Tibial artery (tissue), 4 donors: ENCODE results near the gene AK5.
"Not testable (repeated sequence)": the region's sequence is repeated elsewhere in the genome, so short reads cannot be mapped to it uniquely, and the experiment has no call there.

ENCODE experiments used
- DNase-seq, 2 donors: peaks; one replicate each; pipeline ENCODE4 v3.0.0-alpha.2; 2019
- H3K27ac ChIP-seq, 2 donors: fragments of 200-600 bp; sonication (generic) in 1 of 2; 1 replicate in 1 of 2; 2 replicates in 1 of 2; pipeline ENCODE4 v1.5.1; 2018 to 2019; ENCODE audit warnings: mild to moderate bottlenecking in 1 of 2
- H3K27me3 ChIP-seq, 2 donors: fragments of 200-600 bp; sonication (generic) in 1 of 2; one replicate each; pipeline versions ENCODE4 v1.5.1 to v1.6.0; 2016 to 2019
- H3K36me3 ChIP-seq, 3 donors: fragments of 200-600 bp; sonication (generic) in 2 of 3; one replicate each; pipeline ENCODE4 v1.5.1; 2016 to 2019; ENCODE audit warnings: mild to moderate bottlenecking in 2 of 3
- H3K4me1 ChIP-seq, 4 donors: fragments of 200-600 bp; sonication (generic) in 2 of 4; 1 replicate in 3 of 4; 2 replicates in 1 of 4; pipeline ENCODE4 v1.5.1; 2016 to 2019
- H3K4me3 ChIP-seq, 2 donors: fragments of 200-600 bp; sonication (generic) in 1 of 2; 1 replicate in 1 of 2; 2 replicates in 1 of 2; pipeline ENCODE4 v1.5.1; 2018 to 2019; ENCODE audit warnings: mild to moderate bottlenecking in 2 of 2
- H3K9me3 ChIP-seq, 3 donors: fragments of 200-600 bp; sonication (generic) in 1 of 3; one replicate each; pipeline ENCODE4 v1.5.1; 2016 to 2019
- CTCF ChIP-seq, 2 experiments: fragments of 200-600 bp in 1 of 2; fragments of 450-650 bp in 1 of 2; IDR thresholded peaks; one replicate each; pipeline ENCODE4 v1.5.1; 2017 to 2019; ENCODE audit warnings: antibody characterized with exemption in 2 of 2, mild to moderate bottlenecking in 1 of 2, moderate library complexity in 1 of 2
- intact Hi-C: fragments of 100-400 bp; cut with DNase I; formaldehyde crosslinking; loops from one replicate; pipeline ENCODE4 v1.15.0; 2023; ENCODE audit warnings: low total_unique reads

AK5 gene

DNA sequence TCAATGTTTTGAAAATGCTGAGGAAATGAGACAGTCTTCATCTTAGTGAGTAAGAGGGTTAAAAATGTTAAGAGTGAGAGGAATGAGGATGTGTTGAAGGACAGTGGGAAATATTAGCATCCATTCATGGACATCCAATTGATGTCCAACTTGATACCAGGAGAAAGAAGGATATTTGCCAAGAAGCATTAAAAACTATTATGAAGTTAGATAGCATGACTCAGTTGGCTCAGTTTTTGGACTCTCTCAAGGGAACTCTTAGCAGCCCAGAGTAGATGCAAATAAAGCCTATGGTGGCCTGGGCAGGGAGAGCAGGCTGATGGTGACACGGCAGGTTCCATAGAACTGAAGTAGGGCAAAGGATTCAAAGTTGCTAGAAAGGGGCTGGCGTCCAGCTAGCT, 229.6 kb downstream of the AK5 start:
- Histone ChIP-seq H3K27me3 (no peaks in the 10 kb centered on the region), H3K9me3 (no peaks in the 10 kb centered on the region), H3K27ac (no peak overlapping the region), H3K4me3 (no peak overlapping the region), H3K4me1 (peaks cover 0 to 24% (median 14%) of the 10 kb centered on the region in 4 donors), H3K36me3 (no peaks in the 10 kb centered on the region)
- no peak for DNase-seq
- no peak for TF ChIP-seq CTCF (IDR thresholded peaks at IDR 0.05)
- intact Hi-C loops = no loop called here

GRCh38 chr1:77512650-77513049, 230.8 kb downstream of the AK5 start:
- H3K27ac ChIP-seq, H3K36me3 ChIP-seq, H3K4me3 ChIP-seq, H3K27me3 ChIP-seq, intact Hi-C loops, H3K9me3 ChIP-seq, DNase-seq: not testable (repeated sequence)
- peaks cover 0 to 24% (median 14%) of the 10 kb centered on the region in 4 donors for H3K4me1 ChIP-seq

DNA sequence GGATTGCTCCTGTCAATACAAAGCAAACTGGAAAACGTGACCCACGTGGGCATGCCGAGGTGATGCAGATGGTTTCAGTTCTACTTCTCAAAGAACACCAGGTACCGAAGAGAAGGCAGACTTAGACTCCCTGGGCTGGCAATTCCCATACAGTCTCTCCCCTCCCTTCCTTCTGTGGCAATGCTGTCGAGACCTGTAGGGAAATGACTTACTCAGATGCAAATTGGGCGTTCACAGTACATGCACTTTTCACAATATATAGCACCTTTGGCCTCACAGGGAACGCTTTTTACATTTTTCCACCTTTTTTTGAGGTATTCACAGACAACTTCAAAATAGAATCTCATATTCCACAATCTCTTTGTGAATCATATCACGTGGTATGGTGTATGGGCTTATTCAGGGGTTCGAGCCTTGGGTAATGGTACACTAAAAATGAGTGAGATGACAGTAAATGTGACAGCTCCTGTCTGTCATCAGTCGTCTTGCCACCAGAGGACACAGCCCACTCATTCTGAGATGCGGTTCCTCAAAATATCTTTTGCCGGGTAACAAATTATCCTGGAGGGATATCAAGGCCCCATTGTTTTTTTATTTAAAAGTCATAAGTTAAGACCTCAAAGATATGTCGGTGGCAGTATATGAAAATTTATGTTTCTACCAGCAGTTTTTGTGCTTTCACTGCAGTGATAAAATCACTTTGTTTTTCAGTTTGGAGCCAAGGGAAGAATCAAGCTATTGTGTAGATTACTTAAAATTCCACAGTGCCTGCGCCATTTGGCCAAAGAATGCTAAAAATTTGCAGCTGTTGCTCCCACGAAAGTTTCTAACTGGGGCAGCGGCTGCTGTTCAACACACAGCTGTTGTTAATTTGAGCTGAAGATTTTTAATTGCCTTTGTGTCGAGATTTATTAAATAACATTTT, 232.3 kb downstream of the AK5 start:
- H3K4me3 ChIP-seq = no peak overlapping the region
- H3K36me3 ChIP-seq = no peaks in the 10 kb centered on the region
- peaks cover 0 to 24% (median 14%) of the 10 kb centered on the region in 4 donors for H3K4me1 ChIP-seq
- no peaks in the 10 kb centered on the region for H3K27me3 ChIP-seq
- peak overlapping the region; percentile 22 to 36 for H3K27ac ChIP-seq
- DNase-seq = no peak
- TF ChIP-seq CTCF (IDR thresholded peaks at IDR 0.05) = no peak
- intact Hi-C loops = no loop called here
- H3K9me3 ChIP-seq = peaks cover 0 to 12% (median 5%) of the 10 kb centered on the region in 3 donors

- Histone ChIP-seq H3K4me1 (peaks cover 0 to 24% (median 14%) of the 10 kb centered on the region in 4 donors), H3K36me3 (no peaks in the 10 kb centered on the region), H3K4me3 (no peak overlapping the region), H3K27me3 (no peaks in the 10 kb centered on the region), H3K27ac (peak overlapping the region; percentile 22 to 36), H3K9me3 (peaks cover 0 to 13% (median 5%) of the 10 kb centered on the region in 3 donors)
- TF ChIP-seq CTCF (IDR thresholded peaks at IDR 0.05) = peak in 1 of 2 experiments; percentile 5
- intact Hi-C loops = no loop called here
- DNase-seq = no peak
These were observed 233.3 kb downstream of the AK5 start for GRCh38 chr1:77514921-77515776.

DNA sequence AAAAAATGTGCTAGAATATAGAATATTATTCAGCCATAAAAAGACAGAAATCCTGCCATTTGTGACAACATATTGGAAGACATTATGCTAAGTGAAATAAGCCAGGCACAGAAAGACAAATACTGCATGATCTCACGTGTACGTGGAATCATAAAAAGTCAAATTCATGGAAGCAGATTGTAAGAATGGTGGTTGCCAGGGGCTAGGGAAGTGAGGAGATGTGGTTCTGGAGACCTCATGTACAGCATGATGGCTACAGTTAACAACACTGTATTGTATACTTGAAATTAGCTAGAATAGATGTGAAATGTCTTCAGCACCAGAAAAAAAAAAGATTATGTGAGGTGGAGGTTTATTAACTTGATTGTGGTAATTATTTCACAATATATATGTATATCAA, 234.3 kb downstream of the AK5 start:
- intact Hi-C loops = no loop called here
- Histone ChIP-seq H3K9me3 (peaks cover 0 to 13% (median 5%) of the 10 kb centered on the region in 3 donors), H3K27ac (no peak overlapping the region), H3K4me3 (no peak overlapping the region), H3K27me3 (no peaks in the 10 kb centered on the region), H3K36me3 (no peaks in the 10 kb centered on the region), H3K4me1 (peaks cover 0 to 22% (median 14%) of the 10 kb centered on the region in 4 donors)
- no peak for TF ChIP-seq CTCF (IDR thresholded peaks at IDR 0.05)
- DNase-seq = no peak
